ENCODE results near the gene ZFAND3. TPM values are rescaled to one million over a fixed set of nuclear protein-coding genes. Genes with fewer than 3 reads are reported as not detected.

The ZFAND3 gene
- total and polyA plus RNA-seq, 10 donors: 9.3 to 63.7 (median 49.9) TPM

DNA sequence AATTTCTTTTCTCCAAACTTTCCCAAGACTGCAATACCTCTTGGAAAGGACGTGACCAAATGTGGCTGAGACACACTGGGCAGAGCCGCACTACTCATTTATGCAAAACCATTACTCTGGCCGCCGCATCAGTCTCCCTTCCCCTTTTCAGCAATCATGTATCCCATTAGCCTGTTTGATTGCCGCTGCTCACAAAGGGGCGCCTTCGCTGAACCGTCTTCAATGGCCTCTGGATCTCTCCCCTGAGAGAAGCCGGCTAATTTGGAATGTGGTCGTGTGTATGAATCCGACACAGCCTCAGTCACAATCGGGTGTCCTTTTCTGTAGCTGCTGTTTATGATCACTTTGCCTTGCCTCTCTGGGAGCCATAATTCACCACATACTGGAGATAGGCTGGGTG, 361.1 kb downstream of the ZFAND3 start:
- Histone ChIP-seq H3K9me3 (no peaks in the 10 kb centered on the region), H3K36me3 (peaks cover 0 to 24% (median 2%) of the 10 kb centered on the region in 6 donors), H3K4me1 (no peaks in the 10 kb centered on the region), H3K4me3 (no peak overlapping the region), H3K27ac (no peak overlapping the region), H3K27me3 (replicated peaks in 1 of 7) (no peaks in the 10 kb centered on the region)
- intact Hi-C loops (cut with DNase I; ENCODE audit: low total_unique reads): no loop called here
- DNase-seq: no peak
- 90 to 95% (median 93%) methylated on average over 12 of the region's 12 CpGs for WGBS, 5 donors
- no peak for TF ChIP-seq POLR2A (IDR thresholded peaks at IDR 0.05)
- TF ChIP-seq, protein P1, sequence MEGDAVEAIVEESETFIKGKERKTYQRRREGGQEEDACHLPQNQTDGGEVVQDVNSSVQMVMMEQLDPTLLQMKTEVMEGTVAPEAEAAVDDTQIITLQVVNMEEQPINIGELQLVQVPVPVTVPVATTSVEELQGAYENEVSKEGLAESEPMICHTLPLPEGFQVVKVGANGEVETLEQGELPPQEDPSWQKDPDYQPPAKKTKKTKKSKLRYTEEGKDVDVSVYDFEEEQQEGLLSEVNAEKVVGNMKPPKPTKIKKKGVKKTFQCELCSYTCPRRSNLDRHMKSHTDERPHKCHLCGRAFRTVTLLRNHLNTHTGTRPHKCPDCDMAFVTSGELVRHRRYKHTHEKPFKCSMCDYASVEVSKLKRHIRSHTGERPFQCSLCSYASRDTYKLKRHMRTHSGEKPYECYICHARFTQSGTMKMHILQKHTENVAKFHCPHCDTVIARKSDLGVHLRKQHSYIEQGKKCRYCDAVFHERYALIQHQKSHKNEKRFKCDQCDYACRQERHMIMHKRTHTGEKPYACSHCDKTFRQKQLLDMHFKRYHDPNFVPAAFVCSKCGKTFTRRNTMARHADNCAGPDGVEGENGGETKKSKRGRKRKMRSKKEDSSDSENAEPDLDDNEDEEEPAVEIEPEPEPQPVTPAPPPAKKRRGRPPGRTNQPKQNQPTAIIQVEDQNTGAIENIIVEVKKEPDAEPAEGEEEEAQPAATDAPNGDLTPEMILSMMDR (IDR thresholded peaks at IDR 0.05 in 8 of 11, conservative IDR thresholded peaks at IDR 0.05 in 3 of 11): no peak

DNA sequence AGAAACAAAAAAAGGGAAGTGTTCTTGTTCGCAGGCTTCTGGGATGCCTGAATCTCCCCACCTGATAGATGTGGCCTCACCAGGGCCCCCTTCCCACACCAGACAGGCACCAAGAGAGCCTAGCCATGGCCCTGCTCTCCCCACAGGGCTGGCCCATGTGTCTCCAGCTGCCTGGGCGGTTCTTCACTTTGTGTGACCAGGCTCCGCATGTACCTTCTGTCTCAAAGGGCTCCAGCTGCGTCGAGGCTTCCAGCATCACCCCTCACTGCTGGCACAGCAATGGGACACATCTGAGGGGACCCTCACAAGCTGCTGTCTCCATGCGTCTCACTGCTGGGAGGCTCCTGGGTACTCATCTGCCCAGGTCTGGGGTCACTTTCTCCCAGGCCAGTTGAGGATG, 362.9 kb downstream of the ZFAND3 start:
- H3K27ac ChIP-seq: no peak overlapping the region
- peak in 1 of 3 donors; percentile 33 for TF ChIP-seq POLR2AphosphoS5 (IDR thresholded peaks at IDR 0.05)
- no peak for TF ChIP-seq POLR2A (IDR thresholded peaks at IDR 0.05)
- H3K4me3 ChIP-seq: no peak overlapping the region
- H3K36me3 ChIP-seq: peaks cover 0 to 26% (median 0%) of the 10 kb centered on the region in 6 donors
- DNase-seq: peak; percentile 44
- no peaks in the 10 kb centered on the region for H3K9me3 ChIP-seq
- WGBS, 5 donors: 84 to 91% (median 88%) methylated on average over 6 of the region's 6 CpGs
- no peaks in the 10 kb centered on the region for H3K4me1 ChIP-seq
- no peaks in the 10 kb centered on the region for H3K27me3 ChIP-seq (replicated peaks in 1 of 7)
- intact Hi-C loops (cut with DNase I; ENCODE audit: low total_unique reads): no loop called here

DNA sequence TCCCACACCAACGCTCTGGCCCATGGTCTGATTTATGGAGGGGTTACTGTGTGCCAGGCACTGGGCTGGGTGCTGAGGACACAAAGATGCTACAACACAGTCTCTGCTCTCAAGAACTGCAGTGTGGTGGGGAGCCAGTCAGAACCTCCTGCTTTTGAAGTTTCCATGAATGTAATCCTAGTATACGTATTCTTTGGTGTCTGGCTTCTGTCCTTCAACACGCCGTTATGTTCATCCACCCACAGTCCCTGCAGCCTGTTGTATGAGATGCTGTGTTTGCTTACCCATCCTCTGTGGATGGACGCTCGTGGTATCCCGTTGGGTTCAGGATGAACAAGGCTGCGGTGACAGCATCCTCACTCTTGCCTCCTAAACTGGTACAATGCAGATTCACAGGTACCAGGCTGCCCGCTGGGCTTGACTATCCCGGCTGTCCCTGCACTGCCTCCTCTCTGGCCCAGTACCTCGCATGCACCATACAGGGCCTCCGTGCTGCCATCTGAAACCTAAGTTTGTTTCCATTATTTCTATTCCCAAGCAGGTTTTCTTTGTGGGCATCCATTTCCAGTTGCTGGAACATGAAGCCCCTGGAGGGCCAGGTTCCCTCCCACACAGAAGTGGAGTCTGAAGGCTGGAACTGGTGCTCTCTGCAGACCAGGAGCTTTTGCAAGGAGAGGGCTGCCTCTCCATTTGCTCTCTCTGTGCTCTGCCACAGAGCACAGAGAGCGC, 364.5 kb downstream of the ZFAND3 start:
- no peak overlapping the region for H3K4me3 ChIP-seq
- intact Hi-C loops (cut with DNase I; ENCODE audit: low total_unique reads): no loop called here
- no peak overlapping the region for H3K27ac ChIP-seq
- peak; percentile 47 for DNase-seq
- TF ChIP-seq, protein P1 (IDR thresholded peaks at IDR 0.05 in 8 of 11, conservative IDR thresholded peaks at IDR 0.05 in 3 of 11): no peak
- TF ChIP-seq POLR2AphosphoS5 (IDR thresholded peaks at IDR 0.05) (no peak), POLR2A (IDR thresholded peaks at IDR 0.05) (no peak)
- no peaks in the 10 kb centered on the region for H3K9me3 ChIP-seq
- no peaks in the 10 kb centered on the region for H3K27me3 ChIP-seq (replicated peaks in 1 of 7)
- no peaks in the 10 kb centered on the region for H3K4me1 ChIP-seq
- peaks cover 0 to 40% (median 0%) of the 10 kb centered on the region in 6 donors for H3K36me3 ChIP-seq
- 85 to 97% (median 93%) methylated on average over 13 of the region's 13 CpGs for WGBS, 5 donors

DNA sequence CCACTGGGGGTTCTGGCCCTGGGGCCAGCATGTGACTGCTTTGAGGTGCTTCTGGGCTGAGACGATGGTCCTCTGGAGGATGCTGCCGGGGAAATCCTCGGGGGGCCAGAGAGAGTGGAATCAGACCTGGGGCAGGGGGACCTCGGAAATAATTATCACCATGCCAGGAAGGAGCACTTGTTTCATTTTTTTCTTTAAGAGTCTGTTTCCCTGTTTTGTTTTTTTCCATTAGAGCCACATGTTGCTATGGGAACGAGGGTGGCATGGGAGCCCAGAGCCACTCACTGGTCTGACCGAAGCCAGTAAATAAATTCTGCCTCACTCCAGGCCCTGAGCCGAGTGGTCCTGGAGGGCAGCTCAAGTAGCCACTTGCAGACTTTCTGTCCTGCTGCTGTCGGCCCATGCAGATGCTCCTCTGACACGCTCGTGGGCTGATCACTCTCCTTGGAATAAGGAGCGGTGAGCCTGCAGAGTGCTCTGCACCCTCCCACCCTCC, 365.1 kb downstream of the ZFAND3 start:
- 82 to 91% (median 87%) methylated on average over 11 of the region's 11 CpGs for WGBS, 5 donors
- intact Hi-C loops (cut with DNase I; ENCODE audit: low total_unique reads): no loop called here

More for the DNA sequence above, 365.1 kb downstream of the ZFAND3 start:
- peaks cover 0 to 42% (median 0%) of the 10 kb centered on the region in 6 donors for H3K36me3 ChIP-seq
- DNase-seq: peak; percentile 35
- H3K9me3 ChIP-seq: no peaks in the 10 kb centered on the region
- no peak overlapping the region for H3K27ac ChIP-seq
- H3K4me1 ChIP-seq: no peaks in the 10 kb centered on the region
- no peaks in the 10 kb centered on the region for H3K27me3 ChIP-seq (replicated peaks in 1 of 7)
- TF ChIP-seq, protein P1 (IDR thresholded peaks at IDR 0.05 in 8 of 11, conservative IDR thresholded peaks at IDR 0.05 in 3 of 11): no peak
- TF ChIP-seq POLR2AphosphoS5 (IDR thresholded peaks at IDR 0.05) (no peak), POLR2A (IDR thresholded peaks at IDR 0.05) (no peak)
- no peak overlapping the region for H3K4me3 ChIP-seq

All from spleen (tissue), 11 donors.